Measurements from ENCODE around the gene SDR9C7.

DNA sequence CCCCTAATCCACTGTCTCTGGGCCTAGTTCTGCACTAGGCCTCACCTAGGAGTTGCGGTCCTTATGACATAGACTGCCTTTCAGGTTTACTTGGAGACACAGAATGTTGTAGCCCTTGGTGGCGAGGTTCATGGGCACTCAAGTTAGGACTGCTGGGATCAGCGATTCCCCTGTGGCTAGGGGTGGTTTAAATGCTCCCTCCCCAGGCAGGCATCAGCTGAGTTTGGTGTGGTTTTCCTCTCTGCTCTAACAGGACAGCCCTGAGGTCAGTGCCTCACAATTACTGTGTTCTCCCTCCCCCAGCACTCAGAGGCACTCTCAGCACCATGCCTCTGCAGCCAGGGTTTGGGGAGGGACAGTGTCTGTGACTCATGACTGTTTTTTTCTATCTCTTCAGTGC is 45.4 kb upstream of the SDR9C7 start:
- TF ChIP-seq, protein P1, sequence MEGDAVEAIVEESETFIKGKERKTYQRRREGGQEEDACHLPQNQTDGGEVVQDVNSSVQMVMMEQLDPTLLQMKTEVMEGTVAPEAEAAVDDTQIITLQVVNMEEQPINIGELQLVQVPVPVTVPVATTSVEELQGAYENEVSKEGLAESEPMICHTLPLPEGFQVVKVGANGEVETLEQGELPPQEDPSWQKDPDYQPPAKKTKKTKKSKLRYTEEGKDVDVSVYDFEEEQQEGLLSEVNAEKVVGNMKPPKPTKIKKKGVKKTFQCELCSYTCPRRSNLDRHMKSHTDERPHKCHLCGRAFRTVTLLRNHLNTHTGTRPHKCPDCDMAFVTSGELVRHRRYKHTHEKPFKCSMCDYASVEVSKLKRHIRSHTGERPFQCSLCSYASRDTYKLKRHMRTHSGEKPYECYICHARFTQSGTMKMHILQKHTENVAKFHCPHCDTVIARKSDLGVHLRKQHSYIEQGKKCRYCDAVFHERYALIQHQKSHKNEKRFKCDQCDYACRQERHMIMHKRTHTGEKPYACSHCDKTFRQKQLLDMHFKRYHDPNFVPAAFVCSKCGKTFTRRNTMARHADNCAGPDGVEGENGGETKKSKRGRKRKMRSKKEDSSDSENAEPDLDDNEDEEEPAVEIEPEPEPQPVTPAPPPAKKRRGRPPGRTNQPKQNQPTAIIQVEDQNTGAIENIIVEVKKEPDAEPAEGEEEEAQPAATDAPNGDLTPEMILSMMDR (conservative IDR thresholded peaks at IDR 0.05), result no peak
- TF ChIP-seq ZFX (IDR thresholded peaks at IDR 0.05), result no peak

Measured in C4-2B (cell line).